ENCODE data around the gene MXRA8. TPM values are rescaled to one million over a fixed set of nuclear protein-coding genes. Genes with fewer than 3 reads are reported as not detected.

The MXRA8 gene
- total and polyA plus RNA-seq, 9 of the 15 experiments (the other 6 are each of a cell fraction or from before 2014, with no cell fraction given), result 0.66 to 11.3 (median 6.3) TPM

DNA sequence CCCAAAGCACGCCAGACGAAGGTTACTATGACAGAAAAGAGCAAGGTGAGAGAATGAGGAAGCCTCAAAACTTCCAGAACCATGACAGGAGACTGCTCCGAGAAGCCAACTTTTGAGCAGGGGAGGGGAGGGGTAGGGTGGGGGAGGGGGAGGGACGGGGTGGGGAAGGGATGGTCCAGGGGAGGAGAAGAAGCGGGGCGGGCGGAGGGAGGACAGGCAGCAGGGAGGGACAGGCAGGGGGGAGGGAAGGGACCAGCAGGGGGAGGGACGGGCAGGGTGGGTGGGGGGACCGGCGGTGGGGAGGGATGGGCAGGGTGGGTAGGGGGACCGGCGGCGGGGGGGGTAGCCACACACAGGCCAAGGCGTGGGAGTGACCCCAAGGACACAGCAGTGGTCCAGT, 35.9 kb downstream of the MXRA8 start (continued):
- no peak for TF ChIP-seq MBD1 (CRISPR knock-in tag; IDR thresholded peaks at IDR 0.05)

DNA sequence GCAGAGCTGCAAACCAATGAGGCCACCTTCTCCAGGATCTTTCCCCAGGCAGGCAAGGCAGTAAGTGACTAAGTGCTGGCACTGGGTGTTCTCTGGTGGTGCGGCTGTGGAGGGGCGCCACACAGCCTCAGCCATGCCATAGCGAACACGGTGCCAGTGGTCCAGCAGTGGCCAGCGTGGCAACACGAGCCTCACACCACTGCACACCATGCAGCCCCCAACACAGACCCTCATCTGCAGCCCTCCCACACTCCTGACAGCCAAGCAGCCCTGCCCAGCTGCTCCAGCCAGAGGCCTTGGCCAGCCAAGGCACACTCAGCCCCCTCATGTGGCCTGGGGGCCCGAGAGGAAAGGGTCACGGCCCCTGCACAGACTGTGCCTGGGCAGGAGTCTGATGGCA, 36.9 kb downstream of the MXRA8 start:
- ChIA-PET CTCF (ENCODE audit: low intra/inter-chr PET ratio) (no interaction called here), POLR2A (interaction anchor here (0.6 to 4.3 kb wide), 2 partner anchors 11 to 588 kb away, joined by 3 to 30 read pairs; no protein-coding TSS in a partner anchor)
- in situ Hi-C loops (cut with MboI) (no loop called here), intact Hi-C loops (cut with micrococcal nuclease) (loop anchor here (5.0 kb wide), 1 partner anchor 56 kb away; the partner anchor contains the start of gene AURKAIP1)
- peaks cover 13% of the 10 kb centered on the region for H3K9me1 ChIP-seq (ENCODE audit: control insufficient read depth, insufficient read depth, low read length)
- DNase-seq (ENCODE audit: extremely low read depth in 1 of 4, low spot score in 3 of 4), result no peak
- no peaks in the 10 kb centered on the region for H3K27me3 ChIP-seq (ENCODE audit: control insufficient read depth in 2 of 2, insufficient read depth in 2 of 2, low read length in 2 of 2)
- peak overlapping the region in 1 of 2 experiments; percentile 83; a peak in 2 of 4 replicates for H3K9ac ChIP-seq (ENCODE audit: insufficient read depth in 1 of 2, low read depth in 2 of 2, low read length in 2 of 2)
- H4K20me1 ChIP-seq (replicated peaks; ENCODE audit: control insufficient read depth, insufficient read depth, low read length), result peaks cover 28% of the 10 kb centered on the region; the same call in 1 of the 2 replicates
- no peak for ATAC-seq
- 97% methylated on average over 7 of the region's 8 CpGs for WGBS (ENCODE audit: insufficient coverage, low coverage, missing lambda C conversion rate)
- BruUV-seq (replicated peaks), result no TSS peak
- H3K4me1 ChIP-seq (replicated peaks in 1 of 2; ENCODE audit: control insufficient read depth in 2 of 2, insufficient read depth in 2 of 2, low read length in 2 of 2), result peaks cover 35 to 86% of the 10 kb centered on the region in 2 experiments
- H3K27ac ChIP-seq (ENCODE audit: extremely low read depth, low read depth, low read length), result no peak overlapping the region
- no peak overlapping the region for H3K4me2 ChIP-seq (ENCODE audit: insufficient read depth, low read length)
- FAIRE-seq, result no peak
- peak; percentile 54 for TF ChIP-seq RBFOX2 (IDR thresholded peaks at IDR 0.05; ENCODE audit: low read depth, low read length)
- no peak for TF ChIP-seq HNRNPK (IDR thresholded peaks at IDR 0.05; ENCODE audit: low read depth, low read length, poor library complexity, severe bottlenecking)
- H3K4me3 ChIP-seq, result no peak overlapping the region
- no peaks in the 10 kb centered on the region for H3K9me3 ChIP-seq (replicated peaks; ENCODE audit: control insufficient read depth, insufficient read depth, low read depth, low read length)
- H2AFZ ChIP-seq (ENCODE audit: low read depth, low read length), result no peak overlapping the region
- peaks cover 58% of the 10 kb centered on the region for H3K36me3 ChIP-seq (ENCODE audit: control insufficient read depth, insufficient read depth, low read length)
- peaks cover 77% of the 10 kb centered on the region for H3K79me2 ChIP-seq (ENCODE audit: control insufficient read depth, insufficient read depth, low read length)
